HepG2 (cell line): Measurements from ENCODE around the gene TVP23C. TPM values are rescaled to one million over a fixed set of nuclear protein-coding genes. Genes with fewer than 3 reads are reported as not detected.

Experiments
- ATAC-seq: fragments of 200-7000 bp; cut with Tn5 transposase; 3 replicates; pipeline ENCODE4 v1.9.1; 2020; ENCODE audit warnings: mild to moderate bottlenecking, moderate library complexity
- BruUV-seq: library from RNA; stranded (reverse); fragments of 400-500 nt; replicated peaks from 2 replicates; lab custom pipeline; 2021; lab: Mats Ljungman, UMichigan
- CTCF ChIA-PET: fragments of 300-600 bp; formaldehyde crosslinking; extraction: SDS; loops from one replicate; lab custom pipeline; 2021; ENCODE audit warnings: low total read pairs, inconsistent platforms, low intra/inter-chr PET ratio; lab: Yijun Ruan, JAX
- POLR2A ChIA-PET: fragments of 350-600 bp; sonication (Branson Sonifier 250); formaldehyde crosslinking; loops from one replicate; lab custom pipeline; 2020; ENCODE audit warnings: antibody characterized with exemption, inconsistent platforms; lab: Yijun Ruan, JAX
- DNase-seq: peaks from one replicate; pipeline ENCODE4 v3.0.0-alpha.2; 2015; ENCODE audit warnings: low spot score
- FAIRE-seq: peaks from 3 replicates; lab custom pipeline; 2011; peaks lifted over from hg19 to GRCh38; lab: Jason Lieb, UNC
- H2AFZ ChIP-seq: one replicate; pipeline ENCODE4 v1.6.1; 2011; ENCODE audit warnings: low read length, inconsistent platforms
- H3K27ac ChIP-seq: fragments of 300-600 bp; 3 replicates; pipeline ENCODE4 v1.8.0; 2011; ENCODE audit warnings: mixed run types, mild to moderate bottlenecking, mixed read lengths, low read length, inconsistent platforms; ENCODE audit not compliant: insufficient read depth; ENCODE audit errors: extremely low read length
- H3K27me3 ChIP-seq, 2 experiments: fragments of 200-600 bp in 1 of 2; 2 replicates in 1 of 2; 3 replicates in 1 of 2; pipeline versions ENCODE4 v1.6.0 to v1.8.0; 2011; ENCODE audit warnings: low read length in 2 of 2, mild to moderate bottlenecking in 2 of 2, moderate library complexity in 2 of 2, inconsistent platforms in 1 of 2; ENCODE audit not compliant: insufficient read depth in 2 of 2, control insufficient read depth in 1 of 2
- H3K36me3 ChIP-seq, 2 experiments: fragments of 200-600 bp in 1 of 2; replicated peaks in 1 of 2; 2 replicates in 1 of 2; 3 replicates in 1 of 2; pipeline versions ENCODE4 v1.5.1 to v1.8.0; 2011; ENCODE audit warnings: low read length in 2 of 2, inconsistent platforms in 1 of 2; ENCODE audit not compliant: insufficient read depth in 2 of 2, control insufficient read depth in 1 of 2
- H3K4me1 ChIP-seq: 2 replicates; pipeline ENCODE4 v1.5.1; 2012; ENCODE audit warnings: low read length, inconsistent platforms; ENCODE audit not compliant: insufficient read depth
- H3K4me2 ChIP-seq: 2 replicates; pipeline ENCODE4 v1.6.0; 2011; ENCODE audit warnings: low read depth, low read length, inconsistent platforms
- H3K4me3 ChIP-seq, 3 experiments: fragments of 200-600 bp in 1 of 3; sonication (generic), shearing (Covaris generic) in 1 of 3; replicated peaks in 1 of 3; 2 replicates each; pipeline ENCODE4 v1.5.1; 2011 to 2016; ENCODE audit warnings: low read length in 3 of 3, inconsistent platforms in 2 of 3, low read depth in 2 of 3, mild to moderate bottlenecking in 2 of 3, control low read depth in 1 of 3, mixed read lengths in 1 of 3; ENCODE audit not compliant: insufficient read depth in 1 of 3
- H3K79me2 ChIP-seq: one replicate; pipeline ENCODE4 v1.6.1; 2011; ENCODE audit warnings: low read length, inconsistent platforms; ENCODE audit not compliant: insufficient read depth
- H3K9ac ChIP-seq: 2 replicates; pipeline ENCODE4 v1.6.0; 2011; ENCODE audit warnings: mild to moderate bottlenecking, low read depth, low read length, inconsistent platforms; ENCODE audit not compliant: insufficient read depth
- H3K9me3 ChIP-seq: 2 replicates; pipeline ENCODE4 v1.5.1; 2012; ENCODE audit warnings: mild to moderate bottlenecking, low read length
- H4K20me1 ChIP-seq: 2 replicates; pipeline ENCODE4 v1.6.0; 2011; ENCODE audit warnings: inconsistent platforms, mild to moderate bottlenecking, low read length, moderate library complexity; ENCODE audit not compliant: insufficient read depth
- BCL6 ChIP-seq: IDR thresholded peaks from 2 replicates; pipeline ENCODE4 v1.6.1; 2016; ENCODE audit warnings: missing genetic modification reagents, missing compliant biosample characterization
- FOXA1 ChIP-seq, 2 experiments: fragments of 450-650 bp in 1 of 2; sonication (generic) in 1 of 2; formaldehyde crosslinking in 1 of 2; IDR thresholded peaks; 2 replicates each; pipeline versions ENCODE4 v1.4.0 to v1.6.1; 2016 to 2020; ENCODE audit warnings: missing genetic modification reagents in 1 of 2
- GTF2F1 ChIP-seq: fragments of 150-350 bp; IDR thresholded peaks from 2 replicates; pipeline ENCODE4 v1.6.1; 2014; ENCODE audit warnings: low read length
- HOXA7 ChIP-seq: sonication (generic); formaldehyde crosslinking; IDR thresholded peaks from 2 replicates; pipeline ENCODE4 v1.8.1; 2022; ENCODE audit warnings: mild to moderate bottlenecking, missing genetic modification reagents, moderate library complexity
- POLR2AphosphoS5 ChIP-seq: IDR thresholded peaks from 2 replicates; pipeline ENCODE4 v1.6.1; 2012; ENCODE audit warnings: low read depth, low read length
- RELA ChIP-seq: sonication (generic); formaldehyde crosslinking; IDR thresholded peaks from 2 replicates; pipeline ENCODE4 v1.4.0; 2020; ENCODE audit warnings: missing genetic modification reagents
- SNAPC2 ChIP-seq: sonication (generic); formaldehyde crosslinking; IDR thresholded peaks from 2 replicates; pipeline ENCODE4 v1.8.1; 2022; ENCODE audit warnings: mild to moderate bottlenecking, missing genetic modification reagents
- ZKSCAN1 ChIP-seq: fragments of 150-350 bp; IDR thresholded peaks from 2 replicates; pipeline ENCODE4 v1.6.1; 2014; ENCODE audit warnings: low read length
- ZNF124 ChIP-seq: sonication (generic); formaldehyde crosslinking; IDR thresholded peaks from 2 replicates; pipeline ENCODE4 v1.4.0; 2020; ENCODE audit warnings: missing genetic modification reagents
- ZNF33B ChIP-seq: sonication (generic); formaldehyde crosslinking; IDR thresholded peaks from 2 replicates; pipeline ENCODE4 v1.5.1; 2020; ENCODE audit warnings: mild to moderate bottlenecking, missing genetic modification reagents
- ZNF564 ChIP-seq: sonication (generic); formaldehyde crosslinking; IDR thresholded peaks from 2 replicates; pipeline ENCODE4 v1.8.1; 2023; ENCODE audit warnings: mild to moderate bottlenecking, missing genetic modification reagents
- WGBS: methylation state at CpG from one replicate; pipeline ENCODE4 v1.1.6; 2017; ENCODE audit warnings: low lambda C conversion rate; 5-methylcytosine and 5-hydroxymethylcytosine counted together
- in situ Hi-C: cut with HindIII; loops from 2 replicates; pipeline ENCODE4 v1.10.0; 2017; ENCODE audit warnings: low pct_unique_long_range_greater_than_20kb; ENCODE audit not compliant: extremely low pct_ligation_motif_present
- intact Hi-C: fragments of 100-400 bp; cut with micrococcal nuclease; formaldehyde crosslinking; loops from one replicate; pipeline ENCODE4 v1.10.0; 2022; ENCODE audit not compliant: unreplicated experiment
- polyA plus RNA-seq, 8 experiments: library from polyadenylated mRNA; depleted of rRNA in 3 of 8; stranded (reverse) in 7 of 8; unstranded in 1 of 8; fragments of >200 nt; fragmentation: Illumina TruSeq in 4 of 8; extraction: Trizol in 4 of 8; gene quantifications; 2 replicates each; pipeline versions ENCODE4 v1.2.1 to v1.2.3, GENCODE V29; 2011 to 2016; ENCODE audit warnings: low read depth in 4 of 8, missing spikeins in 1 of 8, mixed read lengths in 1 of 8; ENCODE audit not compliant: insufficient read depth in 1 of 8
- total RNA-seq, 5 experiments: library from RNA; depleted of rRNA; stranded (reverse); fragments of >200 nt; fragmentation: Illumina TruSeq; extraction: Trizol; gene quantifications; 2 replicates each; pipeline ENCODE4 v1.2.3, GENCODE V29; 2016; ENCODE audit warnings: low read depth in 1 of 5

The TVP23C gene
- total and polyA plus RNA-seq, 2 of the 13 experiments (the other 11 are each of a cell fraction or from before 2014, with no cell fraction given): 10.4 to 28.2 TPM

GRCh38 chr17:15494821-15495220, 68.5 kb downstream of the TVP23C start:
- no peak overlapping the region for H3K4me3 ChIP-seq
- H3K79me2 ChIP-seq: no peaks in the 10 kb centered on the region
- H3K9ac ChIP-seq: no peak overlapping the region
- ATAC-seq (no peak), DNase-seq (no peak), FAIRE-seq (no peak)
- H3K27me3 ChIP-seq: no peaks in the 10 kb centered on the region
- no peak for TF ChIP-seq HOXA7
- TF ChIP-seq FOXA1 (IDR thresholded peaks at IDR 0.05): no peak
- TF ChIP-seq FOXA1 (CRISPR knock-in tag; IDR thresholded peaks at IDR 0.05): no peak
- no peak for TF ChIP-seq ZKSCAN1
- no peak for TF ChIP-seq ZNF33B (CRISPR knock-in tag)
- TF ChIP-seq POLR2AphosphoS5: no peak
- TF ChIP-seq RELA (CRISPR knock-in tag): no peak
- no peak overlapping the region for H2AFZ ChIP-seq
- intact Hi-C loops: no loop called here
- CTCF ChIA-PET: no interaction called here
- H3K4me1 ChIP-seq: no peaks in the 10 kb centered on the region
- no TSS peak for BruUV-seq
- no peaks in the 10 kb centered on the region for H4K20me1 ChIP-seq
- POLR2A ChIA-PET: no interaction called here
- no peak overlapping the region for H3K27ac ChIP-seq
- H3K4me2 ChIP-seq: no peak overlapping the region
- peaks cover 11 to 47% of the 10 kb centered on the region in 2 experiments for H3K36me3 ChIP-seq
- H3K9me3 ChIP-seq: no peaks in the 10 kb centered on the region
- in situ Hi-C loops: no loop called here

GRCh38 chr17:15493693-15494035, 69.6 kb downstream of the TVP23C start:
- TF ChIP-seq ZNF124 (CRISPR knock-in tag) (no peak), GTF2F1 (no peak), BCL6 (CRISPR knock-in tag) (no peak), SNAPC2 (CRISPR knock-in tag) (no peak), ZNF564 (no peak)
- Histone ChIP-seq H3K79me2 (no peaks in the 10 kb centered on the region), H4K20me1 (no peaks in the 10 kb centered on the region), H3K4me3 (no peak overlapping the region), H3K27me3 (no peaks in the 10 kb centered on the region), H3K27ac (no peak overlapping the region), H3K36me3 (peaks cover 5 to 46% of the 10 kb centered on the region in 2 experiments; a peak in 3 of 5 replicates), H3K4me2 (no peak overlapping the region), H3K4me1 (no peaks in the 10 kb centered on the region), H3K9me3 (no peaks in the 10 kb centered on the region), H3K9ac (no peak overlapping the region), H2AFZ (no peak overlapping the region)
- CTCF ChIA-PET: no interaction called here
- intact Hi-C loops (no loop called here), in situ Hi-C loops (no loop called here)
- POLR2A ChIA-PET: no interaction called here
- BruUV-seq: no TSS peak
- no peak for DNase-seq
- no peak for FAIRE-seq
- 56% methylated on average over 1 of the region's 1 CpG for WGBS
- no peak for ATAC-seq
